Activated CD8-positive, alpha-beta memory T cell treated with anti-CD3 and anti-CD28 coated beads, Interleukin-2, amount 10 ng/mL, durations not matched to agents 7 days and 5 days (primary cell): Measurements from ENCODE around the gene SWSAP1. TPM values are rescaled to one million over a fixed set of nuclear protein-coding genes. Genes with fewer than 3 reads are reported as not detected.

Experiments used
- total RNA-seq, 2 experiments: library from RNA; stranded (reverse); gene quantifications; one replicate each; pipeline ENCODE4 v1.2.3, GENCODE V29; 2021

SWSAP1 gene
- total RNA-seq, 2 experiments from 2014 or later: 2.6 to 3.9 TPM

Other genes starting within 250 kb of the SWSAP1 start
- 10 to 100 TPM; 62.8 to 85.5 TPM for gene SPC24, start 218.9 kb upstream of the SWSAP1 start, total RNA-seq
- 1 to 10 TPM; 1.8 to 2.3 TPM for gene KANK2, start 177.1 kb upstream of the SWSAP1 start, total RNA-seq
- gene ANGPTL8, start 135.0 kb upstream of the SWSAP1 start, total RNA-seq: not detected
- under 1 TPM; 0.58 to 0.70 TPM for gene DOCK6, start 112.1 kb upstream of the SWSAP1 start, total RNA-seq
- gene TSPAN16, start 78.5 kb upstream of the SWSAP1 start, total RNA-seq: not detected
- gene RAB3D, start 35.0 kb upstream of the SWSAP1 start, total RNA-seq: 1 to 10 TPM; 3.6 to 5.1 TPM
- gene TMEM205, start 28.4 kb upstream of the SWSAP1 start, total RNA-seq: 10 to 100 TPM; 25.1 to 28.1 TPM
- 10 to 100 TPM; 13.0 to 16.1 TPM for gene CCDC159, start 28.1 kb upstream of the SWSAP1 start, total RNA-seq
- 1 to 10 TPM in 1 of 2 experiments, under 1 TPM in 1; 0.87 to 1.3 TPM for gene PLPPR2, start 19.2 kb upstream of the SWSAP1 start, total RNA-seq
- gene EPOR, start 9.6 kb downstream of the SWSAP1 start, total RNA-seq: 1 to 10 TPM; 8.1 to 9.1 TPM
- gene RGL3, start 44.6 kb downstream of the SWSAP1 start, total RNA-seq: not detected
- under 1 TPM; 0.15 to 0.54 TPM for gene ODAD3, start 60.5 kb downstream of the SWSAP1 start, total RNA-seq
- gene PRKCSH, start 61.0 kb downstream of the SWSAP1 start, total RNA-seq: 100 to 1,000 TPM; 278 to 306 TPM
- gene ELAVL3, start 106.4 kb downstream of the SWSAP1 start, total RNA-seq: not detected
- 10 to 100 TPM; 16.1 to 16.7 TPM for gene ZNF653, start 131.2 kb downstream of the SWSAP1 start, total RNA-seq
- gene ECSIT, start 154.5 kb downstream of the SWSAP1 start, total RNA-seq: 10 to 100 TPM; 33.0 to 36.2 TPM
- not detected for gene CNN1, start 164.2 kb downstream of the SWSAP1 start, total RNA-seq
- 10 to 100 TPM; 55.1 to 67.2 TPM for gene ELOF1, start 184.6 kb downstream of the SWSAP1 start, total RNA-seq
- gene ACP5, start 203.0 kb downstream of the SWSAP1 start, total RNA-seq: 10 to 100 TPM; 34.1 to 58.8 TPM
- gene ZNF627, start 222.8 kb downstream of the SWSAP1 start, total RNA-seq: 1 to 10 TPM; 6.3 to 7.1 TPM